ENCODE results near the gene TIGIT. TPM values are rescaled to one million over a fixed set of nuclear protein-coding genes. Genes with fewer than 3 reads are reported as not detected.

TIGIT gene
- under 1 TPM in 3 of 7 donors, not detected in 4; 0.12 to 0.35 (median 0.28) TPM for total RNA-seq
- under 1 TPM; 0.07 to 1.00 TPM for polyA plus RNA-seq
- long read RNA-seq, donor 1, result 0 reads
- long read RNA-seq, donor 2, result 0 reads
- long read RNA-seq, donor 3, result 0 reads

GRCh38 chr3:114293838-114294535, at the start of gene TIGIT:
Gene TIGIT (plus strand): TSS chr3:114294028. CDS start chr3:114294062, 34 bp downstream.
- intact Hi-C loops (cut with DNase I), result no loop called here
- H3K9me3 ChIP-seq, result no peaks in the 10 kb centered on the region
- TF ChIP-seq EP300 (IDR thresholded peaks at IDR 0.05) (no peak), POLR2A (IDR thresholded peaks at IDR 0.05) (no peak)
- TF ChIP-seq, protein P1, sequence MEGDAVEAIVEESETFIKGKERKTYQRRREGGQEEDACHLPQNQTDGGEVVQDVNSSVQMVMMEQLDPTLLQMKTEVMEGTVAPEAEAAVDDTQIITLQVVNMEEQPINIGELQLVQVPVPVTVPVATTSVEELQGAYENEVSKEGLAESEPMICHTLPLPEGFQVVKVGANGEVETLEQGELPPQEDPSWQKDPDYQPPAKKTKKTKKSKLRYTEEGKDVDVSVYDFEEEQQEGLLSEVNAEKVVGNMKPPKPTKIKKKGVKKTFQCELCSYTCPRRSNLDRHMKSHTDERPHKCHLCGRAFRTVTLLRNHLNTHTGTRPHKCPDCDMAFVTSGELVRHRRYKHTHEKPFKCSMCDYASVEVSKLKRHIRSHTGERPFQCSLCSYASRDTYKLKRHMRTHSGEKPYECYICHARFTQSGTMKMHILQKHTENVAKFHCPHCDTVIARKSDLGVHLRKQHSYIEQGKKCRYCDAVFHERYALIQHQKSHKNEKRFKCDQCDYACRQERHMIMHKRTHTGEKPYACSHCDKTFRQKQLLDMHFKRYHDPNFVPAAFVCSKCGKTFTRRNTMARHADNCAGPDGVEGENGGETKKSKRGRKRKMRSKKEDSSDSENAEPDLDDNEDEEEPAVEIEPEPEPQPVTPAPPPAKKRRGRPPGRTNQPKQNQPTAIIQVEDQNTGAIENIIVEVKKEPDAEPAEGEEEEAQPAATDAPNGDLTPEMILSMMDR (IDR thresholded peaks at IDR 0.05), result no peak
- no peak within 1 kb of the TSS for H3K4me3 ChIP-seq
- H3K36me3 ChIP-seq, result no peaks in the 10 kb centered on the region
- no peak for DNase-seq
- H3K27ac ChIP-seq, result no peak within 1 kb of the TSS
- no peaks in the 10 kb centered on the region for H3K4me1 ChIP-seq (ENCODE audit: insufficient read depth)
- no peaks in the 10 kb centered on the region for H3K27me3 ChIP-seq
- 92 to 95% (median 93%) methylated on average over 7 of the region's 7 CpGs for WGBS, 3 donors

DNA sequence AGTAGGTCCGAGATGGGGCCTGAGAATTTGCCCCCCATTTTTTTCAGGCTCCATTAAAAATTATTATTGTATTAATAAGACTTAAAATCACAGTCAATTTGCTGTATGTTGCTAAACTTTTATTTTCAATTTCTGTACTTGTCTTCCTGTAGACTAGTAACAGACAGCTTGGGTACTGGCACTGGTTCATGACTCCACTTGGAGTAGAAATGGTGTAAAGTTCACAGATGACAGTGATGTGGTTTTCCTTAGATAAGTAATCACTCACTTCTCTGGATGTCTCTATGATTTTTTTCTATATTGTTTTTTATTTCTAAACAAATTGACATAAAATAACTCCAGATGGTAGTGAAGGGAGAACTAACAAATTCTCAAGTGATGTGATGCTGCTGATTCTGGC, 40.9 kb upstream of the TIGIT start:
- 83 to 85% (median 85%) methylated on average over 1 of the region's 1 CpG for WGBS, 3 donors
- Histone ChIP-seq H3K9me3 (no peaks in the 10 kb centered on the region), H3K4me1 (ENCODE audit: insufficient read depth) (no peaks in the 10 kb centered on the region), H3K4me3 (no peak overlapping the region), H3K27me3 (no peaks in the 10 kb centered on the region), H3K36me3 (no peaks in the 10 kb centered on the region), H3K27ac (no peak overlapping the region)
- TF ChIP-seq POLR2A (IDR thresholded peaks at IDR 0.05), result no peak
- TF ChIP-seq EP300 (IDR thresholded peaks at IDR 0.05), result no peak
- TF ChIP-seq, protein P1 (IDR thresholded peaks at IDR 0.05), result no peak
- no peak for DNase-seq
- intact Hi-C loops (cut with DNase I), result no loop called here

GRCh38 chr3:114253505-114253904, 40.3 kb upstream of the TIGIT start:
- H3K27ac ChIP-seq, result no peak overlapping the region
- 79 to 97% (median 86%) methylated on average over 1 of the region's 1 CpG for WGBS, 3 donors
- DNase-seq, result no peak
- no peak overlapping the region for H3K4me3 ChIP-seq
- TF ChIP-seq, protein P1 (IDR thresholded peaks at IDR 0.05), result no peak
- no peak for TF ChIP-seq POLR2A (IDR thresholded peaks at IDR 0.05)
- no peak for TF ChIP-seq EP300 (IDR thresholded peaks at IDR 0.05)
- no peaks in the 10 kb centered on the region for H3K36me3 ChIP-seq
- no peaks in the 10 kb centered on the region for H3K4me1 ChIP-seq (ENCODE audit: insufficient read depth)
- intact Hi-C loops (cut with DNase I), result no loop called here
- no peaks in the 10 kb centered on the region for H3K9me3 ChIP-seq
- no peaks in the 10 kb centered on the region for H3K27me3 ChIP-seq

- H3K27me3 ChIP-seq, result no peaks in the 10 kb centered on the region
- intact Hi-C loops (cut with DNase I), result no loop called here
- H3K27ac ChIP-seq, result no peak overlapping the region
- DNase-seq, result no peak
- H3K9me3 ChIP-seq, result no peaks in the 10 kb centered on the region
- no peaks in the 10 kb centered on the region for H3K36me3 ChIP-seq
- no peak for TF ChIP-seq EP300 (IDR thresholded peaks at IDR 0.05)
- no peak for TF ChIP-seq POLR2A (IDR thresholded peaks at IDR 0.05)
- TF ChIP-seq, protein P1 (IDR thresholded peaks at IDR 0.05), result no peak
- no peak overlapping the region for H3K4me3 ChIP-seq
- H3K4me1 ChIP-seq (ENCODE audit: insufficient read depth), result no peaks in the 10 kb centered on the region
- WGBS, 3 donors, result 82 to 94% (median 83%) methylated on average over 1 of the region's 1 CpG
Observed at GRCh38 chr3:114259566-114259965, 34.3 kb upstream of the TIGIT start.

Measured in ovary (tissue), 10 donors.